ENCODE data around the gene VAMP1. TPM values are rescaled to one million over a fixed set of nuclear protein-coding genes. Genes with fewer than 3 reads are reported as not detected.

The VAMP1 gene
- total and polyA plus RNA-seq, 2 of the 13 experiments (the other 11 are each of a cell fraction or from before 2014, with no cell fraction given) = 2.5 to 7.4 TPM

- peak; percentile 47; the same call in 1 of the 2 replicates for TF ChIP-seq ARID4A (CRISPR knock-in tag; IDR thresholded peaks at IDR 0.05; ENCODE audit: borderline replicate concordance)
- TF ChIP-seq ZNF142 (CRISPR knock-in tag; IDR thresholded peaks at IDR 0.05) = no peak
- TF ChIP-seq MIER2 (CRISPR knock-in tag; IDR thresholded peaks at IDR 0.05) = 0 out of 2 replicates have a peak, but pooled peaks have one; percentile 22
- TF ChIP-seq ZXDC (CRISPR knock-in tag; IDR thresholded peaks at IDR 0.05) = no peak
- no peak for TF ChIP-seq ARNT (IDR thresholded peaks at IDR 0.05)
- TF ChIP-seq DZIP1 (CRISPR knock-in tag; IDR thresholded peaks at IDR 0.05) = no peak
- no peak for TF ChIP-seq ASH2L (IDR thresholded peaks at IDR 0.05; ENCODE audit: insufficient read length, low read depth, low read length)
- no peak; the same call in 1 of the 2 replicates for TF ChIP-seq TBX3 (IDR thresholded peaks at IDR 0.05; ENCODE audit: borderline replicate concordance)
- no peak for TF ChIP-seq MAFG (CRISPR knock-in tag; IDR thresholded peaks at IDR 0.05)
- TF ChIP-seq ATF5 (CRISPR knock-in tag; IDR thresholded peaks at IDR 0.05; ENCODE audit: low read depth) = no peak
Observed at GRCh38 chr12:6423267-6424007, 47.0 kb downstream of the VAMP1 start (continued).
